GM18499 (cell line): ENCODE data around the gene PPP1R14D.

Experiments
- ATAC-seq: cut with Tn5 transposase; IDR thresholded peaks from one replicate; pipeline ENCODE4 v1.9.1; 2021; ENCODE audit warnings: moderate number of reproducible peaks; ENCODE audit not compliant: insufficient read depth, unreplicated experiment

The PPP1R14D gene

GRCh38 chr15:40766194-40766815 lies 62.2 kb downstream of the PPP1R14D start:
- ATAC-seq, result no peak
